RPMI7951 (cell line): ENCODE results near the gene KIRREL3. TPM values are rescaled to one million over a fixed set of nuclear protein-coding genes. Genes with fewer than 3 reads are reported as not detected.
A peak's percentile ranks its signal among the peaks of the same experiment; 100 is the strongest.

ENCODE experiments used
- DNase-seq: peaks from one replicate; pipeline ENCODE4 v3.0.0-alpha.2; 2012; ENCODE audit warnings: low read depth
- total RNA-seq: library from RNA; depleted of rRNA; stranded (reverse); fragments of >200 nt; shearing (Covaris generic); gene quantifications from 2 replicates; pipeline ENCODE4 v1.2.3, GENCODE V29; 2014

Gene KIRREL3
- total RNA-seq, 1 experiment from 2014 or later = 0.24 TPM

- DNase-seq = peak; percentile 22
These were observed 48.0 kb downstream of the KIRREL3 start for GRCh38 chr11:126952533-126952932.

- DNase-seq = no peak
These were observed 49.1 kb downstream of the KIRREL3 start for GRCh38 chr11:126951465-126951864.

- peak; percentile 56 for DNase-seq
These were observed 51.3 kb downstream of the KIRREL3 start for GRCh38 chr11:126949066-126949891.

- no peak for DNase-seq
These were observed 52.0 kb downstream of the KIRREL3 start for GRCh38 chr11:126948563-126948962.

- DNase-seq = no peak
These were observed 55.3 kb downstream of the KIRREL3 start for GRCh38 chr11:126945319-126945718.

GRCh38 chr11:126943316-126943715 lies 57.3 kb downstream of the KIRREL3 start:
- no peak for DNase-seq

- no peak for DNase-seq
These were observed 58.4 kb downstream of the KIRREL3 start for GRCh38 chr11:126942146-126942545.

- no peak for DNase-seq
These were observed 61.0 kb downstream of the KIRREL3 start for GRCh38 chr11:126939552-126939951.

- DNase-seq = no peak
These were observed 61.9 kb downstream of the KIRREL3 start for GRCh38 chr11:126938718-126939117.

- peak; percentile 47 for DNase-seq
These were observed 70.3 kb downstream of the KIRREL3 start for GRCh38 chr11:126930091-126930841.

GRCh38 chr11:126929179-126930061 lies 71.2 kb downstream of the KIRREL3 start:
- DNase-seq = peak; percentile 48

GRCh38 chr11:126927623-126928022 lies 72.9 kb downstream of the KIRREL3 start:
- DNase-seq = no peak

GRCh38 chr11:126926376-126926791 lies 74.2 kb downstream of the KIRREL3 start:
- DNase-seq = no peak

GRCh38 chr11:126925321-126926093 lies 75.1 kb downstream of the KIRREL3 start:
- peak; percentile 13 for DNase-seq

- no peak for DNase-seq
These were observed 76.1 kb downstream of the KIRREL3 start for GRCh38 chr11:126924376-126925040.

- DNase-seq = no peak
These were observed 79.7 kb downstream of the KIRREL3 start for GRCh38 chr11:126920833-126921232.

- DNase-seq = no peak
These were observed 81.3 kb downstream of the KIRREL3 start for GRCh38 chr11:126919147-126919823.

- no peak for DNase-seq
These were observed 82.0 kb downstream of the KIRREL3 start for GRCh38 chr11:126918556-126918955.

GRCh38 chr11:126917531-126918204 lies 82.9 kb downstream of the KIRREL3 start:
- peak; percentile 96 for DNase-seq
